OCI-LY1 (cell line): ENCODE data around the gene FBXO30.

Experiments
- EZH2 ChIP-seq: fragments of 200-600 bp; sonication (generic), shearing (Covaris generic); IDR thresholded peaks from 2 replicates; pipeline ENCODE4 v1.8.0; 2017; ENCODE audit warnings: borderline replicate concordance, mixed run types, mild to moderate bottlenecking, antibody characterized with exemption, low read length, moderate library complexity, mixed read lengths
- TF ChIP-seq, protein P1 (sequence below): fragments of 200-600 bp; sonication (generic), shearing (Covaris generic); IDR thresholded peaks from 2 replicates; pipeline ENCODE4 v1.5.1; 2017; ENCODE audit warnings: mild to moderate bottlenecking, antibody characterized with exemption, low read length, moderate library complexity, mixed read lengths

DNA sequence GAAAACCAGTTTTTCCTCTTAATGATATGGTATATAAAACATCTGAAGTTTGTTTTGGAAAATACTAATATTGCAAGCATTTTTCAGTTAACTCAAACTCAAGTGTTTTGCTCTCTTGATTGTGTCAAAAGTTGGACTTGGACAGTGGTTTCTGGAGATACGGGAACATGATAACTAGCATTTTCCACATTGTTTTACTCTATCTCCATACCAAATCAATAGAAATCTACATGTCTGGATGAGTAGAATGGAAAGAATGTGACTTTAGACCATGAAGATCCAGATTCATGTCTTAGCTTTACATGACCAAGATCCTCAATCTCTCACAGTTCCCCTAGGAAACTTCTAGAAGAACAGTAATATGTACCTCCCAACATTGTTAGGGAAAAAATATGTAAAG, 22.2 kb upstream of the FBXO30 start:
- TF ChIP-seq EZH2 = no peak
- TF ChIP-seq, protein P1, sequence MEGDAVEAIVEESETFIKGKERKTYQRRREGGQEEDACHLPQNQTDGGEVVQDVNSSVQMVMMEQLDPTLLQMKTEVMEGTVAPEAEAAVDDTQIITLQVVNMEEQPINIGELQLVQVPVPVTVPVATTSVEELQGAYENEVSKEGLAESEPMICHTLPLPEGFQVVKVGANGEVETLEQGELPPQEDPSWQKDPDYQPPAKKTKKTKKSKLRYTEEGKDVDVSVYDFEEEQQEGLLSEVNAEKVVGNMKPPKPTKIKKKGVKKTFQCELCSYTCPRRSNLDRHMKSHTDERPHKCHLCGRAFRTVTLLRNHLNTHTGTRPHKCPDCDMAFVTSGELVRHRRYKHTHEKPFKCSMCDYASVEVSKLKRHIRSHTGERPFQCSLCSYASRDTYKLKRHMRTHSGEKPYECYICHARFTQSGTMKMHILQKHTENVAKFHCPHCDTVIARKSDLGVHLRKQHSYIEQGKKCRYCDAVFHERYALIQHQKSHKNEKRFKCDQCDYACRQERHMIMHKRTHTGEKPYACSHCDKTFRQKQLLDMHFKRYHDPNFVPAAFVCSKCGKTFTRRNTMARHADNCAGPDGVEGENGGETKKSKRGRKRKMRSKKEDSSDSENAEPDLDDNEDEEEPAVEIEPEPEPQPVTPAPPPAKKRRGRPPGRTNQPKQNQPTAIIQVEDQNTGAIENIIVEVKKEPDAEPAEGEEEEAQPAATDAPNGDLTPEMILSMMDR = no peak
